Transverse colon (tissue), 4 donors: ENCODE data around the gene OXA1L.

Experiments used
- POLR2A ChIP-seq: fragments of 450-650 bp; IDR thresholded peaks from one replicate; pipeline ENCODE4 v1.6.1; 2016; ENCODE audit warnings: antibody characterized with exemption, mild to moderate bottlenecking, moderate library complexity
- POLR2AphosphoS5 ChIP-seq, 3 donors: sonication (generic); formaldehyde crosslinking; IDR thresholded peaks; one replicate each; pipeline ENCODE4 v1.6.1; 2016; ENCODE audit warnings: antibody characterized with exemption in 3 of 3
- TF ChIP-seq, protein P1 (sequence below), 5 experiments: fragments of 200-600 bp in 3 of 5; fragments of 450-650 bp in 2 of 5; sonication (generic) in 3 of 5; IDR thresholded peaks; 1 replicate in 2 of 5; 2 replicates in 3 of 5; pipeline ENCODE4 v1.5.1; 2016 to 2017; ENCODE audit warnings: antibody characterized with exemption in 5 of 5, inconsistent platforms in 3 of 5, mild to moderate bottlenecking in 2 of 5, moderate library complexity in 1 of 5

DNA sequence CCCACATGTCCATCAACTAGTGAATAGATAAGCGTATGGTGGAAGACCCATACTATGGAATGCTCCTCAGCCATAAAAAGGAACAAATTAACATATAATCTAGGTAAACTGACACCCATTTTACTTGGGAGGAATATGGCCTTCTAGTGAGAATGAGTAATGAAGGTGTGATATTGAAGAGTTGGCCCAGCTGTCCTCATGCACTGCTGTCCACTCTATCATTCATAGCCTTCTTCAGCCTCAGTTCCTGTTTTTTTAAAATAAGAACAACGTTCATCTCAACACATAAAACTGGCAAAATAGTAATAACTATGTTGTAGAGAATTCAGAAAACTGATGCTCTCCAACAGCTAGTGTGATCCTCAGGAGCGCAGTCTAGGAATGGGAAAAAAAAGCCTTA lies 26.5 kb upstream of the OXA1L start:
- TF ChIP-seq POLR2AphosphoS5 (IDR thresholded peaks at IDR 0.05) (no peak), POLR2A (no peak)
- TF ChIP-seq, protein P1, sequence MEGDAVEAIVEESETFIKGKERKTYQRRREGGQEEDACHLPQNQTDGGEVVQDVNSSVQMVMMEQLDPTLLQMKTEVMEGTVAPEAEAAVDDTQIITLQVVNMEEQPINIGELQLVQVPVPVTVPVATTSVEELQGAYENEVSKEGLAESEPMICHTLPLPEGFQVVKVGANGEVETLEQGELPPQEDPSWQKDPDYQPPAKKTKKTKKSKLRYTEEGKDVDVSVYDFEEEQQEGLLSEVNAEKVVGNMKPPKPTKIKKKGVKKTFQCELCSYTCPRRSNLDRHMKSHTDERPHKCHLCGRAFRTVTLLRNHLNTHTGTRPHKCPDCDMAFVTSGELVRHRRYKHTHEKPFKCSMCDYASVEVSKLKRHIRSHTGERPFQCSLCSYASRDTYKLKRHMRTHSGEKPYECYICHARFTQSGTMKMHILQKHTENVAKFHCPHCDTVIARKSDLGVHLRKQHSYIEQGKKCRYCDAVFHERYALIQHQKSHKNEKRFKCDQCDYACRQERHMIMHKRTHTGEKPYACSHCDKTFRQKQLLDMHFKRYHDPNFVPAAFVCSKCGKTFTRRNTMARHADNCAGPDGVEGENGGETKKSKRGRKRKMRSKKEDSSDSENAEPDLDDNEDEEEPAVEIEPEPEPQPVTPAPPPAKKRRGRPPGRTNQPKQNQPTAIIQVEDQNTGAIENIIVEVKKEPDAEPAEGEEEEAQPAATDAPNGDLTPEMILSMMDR (IDR thresholded peaks at IDR 0.05): no peak
